SJCRH30 (cell line): Measurements from ENCODE around the gene CASP7. TPM values are rescaled to one million over a fixed set of nuclear protein-coding genes. Genes with fewer than 3 reads are reported as not detected.
A peak's percentile ranks its signal among the peaks of the same experiment; 100 is the strongest.

ENCODE experiments used
- DNase-seq, 2 experiments: peaks; one replicate each; pipeline ENCODE4 v3.0.0-alpha.2; 2015 to 2020
- H3K27ac ChIP-seq: fragments of 250-450 bp; sonication (Bioruptor Pico); 2 replicates; pipeline ENCODE4 v1.5.1; 2020; ENCODE audit warnings: mild to moderate bottlenecking, moderate library complexity
- H3K27me3 ChIP-seq: fragments of 250-450 bp; sonication (Bioruptor Pico); 2 replicates; pipeline ENCODE4 v1.5.1; 2020; ENCODE audit warnings: mild to moderate bottlenecking, moderate library complexity
- H3K36me3 ChIP-seq: fragments of 250-450 bp; sonication (Bioruptor Pico); 2 replicates; pipeline ENCODE4 v1.5.1; 2020; ENCODE audit warnings: mild to moderate bottlenecking, moderate library complexity
- H3K4me1 ChIP-seq: fragments of 250-450 bp; sonication (Bioruptor Pico); 2 replicates; pipeline ENCODE4 v1.5.1; 2020; ENCODE audit warnings: mild to moderate bottlenecking, moderate library complexity
- H3K4me3 ChIP-seq: fragments of 250-450 bp; sonication (Bioruptor Pico); 2 replicates; pipeline ENCODE4 v1.5.1; 2020; ENCODE audit warnings: mild to moderate bottlenecking, moderate library complexity
- H3K9me3 ChIP-seq: fragments of 250-450 bp; sonication (Bioruptor Pico); replicated peaks from 2 replicates; pipeline ENCODE4 v1.5.1; 2020; ENCODE audit warnings: mild to moderate bottlenecking, moderate library complexity
- total RNA-seq: library from RNA; depleted of rRNA; stranded (reverse); fragments of >200 nt; shearing (Covaris generic); gene quantifications from 2 replicates; pipeline ENCODE4 v1.2.3, GENCODE V29; 2014

CASP7 gene
- total RNA-seq, 1 experiment from 2014 or later = 38.1 TPM

DNA sequence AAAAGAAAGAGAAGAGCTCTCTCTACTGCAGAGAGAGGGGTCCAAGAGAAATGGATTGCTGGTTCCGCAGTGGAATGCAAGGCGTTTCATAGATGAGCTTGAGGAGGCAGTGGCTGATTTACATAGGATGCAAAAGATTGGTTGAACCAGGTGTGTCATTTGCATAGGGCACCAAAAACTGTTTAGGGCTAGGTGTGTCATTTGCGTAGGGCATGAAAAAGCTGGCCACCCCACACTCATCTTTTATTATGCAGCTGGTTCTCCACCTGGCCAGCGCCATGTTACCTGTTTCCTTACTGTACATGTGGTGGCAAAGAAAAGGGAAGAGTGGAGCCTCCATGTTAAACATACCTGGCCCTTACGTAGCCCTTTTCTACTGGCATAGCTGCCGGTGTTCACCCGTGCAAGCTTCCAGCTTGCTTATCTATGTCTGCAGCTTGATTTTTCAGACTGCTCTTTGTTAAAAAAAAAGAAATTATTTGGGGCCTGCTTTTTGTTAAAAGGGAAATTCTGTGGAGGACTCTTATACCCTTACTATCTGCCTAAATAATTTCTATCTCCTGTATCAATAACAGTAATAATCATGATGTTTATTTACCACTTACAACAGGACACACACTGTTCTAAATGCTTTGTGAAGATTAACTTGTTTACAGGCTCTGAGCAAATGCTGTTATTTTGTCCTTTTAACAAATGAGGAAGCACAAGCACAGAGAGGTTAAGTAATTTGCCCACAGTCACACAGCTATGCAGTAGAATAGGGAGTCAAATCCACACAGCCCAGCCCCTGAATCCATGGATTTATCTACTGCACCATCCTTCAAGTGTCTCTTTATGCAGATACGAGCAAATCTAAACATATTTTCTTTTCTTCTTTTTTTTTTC lies 33.3 kb downstream of the CASP7 start:
- Histone ChIP-seq H3K4me1 (peaks cover 28% of the 10 kb centered on the region), H3K36me3 (peaks cover 13% of the 10 kb centered on the region; the same call in 1 of the 2 replicates), H3K9me3 (no peaks in the 10 kb centered on the region), H3K4me3 (no peak overlapping the region), H3K27ac (no peak overlapping the region), H3K27me3 (no peaks in the 10 kb centered on the region)
- no peak for DNase-seq

DNA sequence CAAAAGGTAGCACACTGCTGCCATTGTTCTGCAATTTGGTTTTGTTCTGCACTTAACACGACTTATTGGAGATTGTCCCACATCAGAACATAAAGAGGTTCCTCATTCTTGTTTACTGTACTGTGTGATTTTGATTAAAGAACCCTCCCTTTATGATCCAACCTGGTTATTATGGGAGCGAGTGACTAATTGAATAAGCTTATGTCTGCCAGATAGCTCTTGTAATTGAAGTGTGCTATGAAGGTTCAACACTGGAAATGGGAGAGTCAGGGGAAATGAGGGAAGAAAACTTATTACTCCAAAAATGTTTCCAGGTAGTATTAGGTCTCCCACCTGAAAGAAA lies 33.9 kb downstream of the CASP7 start:
- Histone ChIP-seq H3K9me3 (no peaks in the 10 kb centered on the region), H3K4me3 (no peak overlapping the region), H3K36me3 (peaks cover 13% of the 10 kb centered on the region; the same call in 1 of the 2 replicates), H3K4me1 (peaks cover 28% of the 10 kb centered on the region), H3K27ac (no peak overlapping the region), H3K27me3 (no peaks in the 10 kb centered on the region)
- DNase-seq = no peak

DNA sequence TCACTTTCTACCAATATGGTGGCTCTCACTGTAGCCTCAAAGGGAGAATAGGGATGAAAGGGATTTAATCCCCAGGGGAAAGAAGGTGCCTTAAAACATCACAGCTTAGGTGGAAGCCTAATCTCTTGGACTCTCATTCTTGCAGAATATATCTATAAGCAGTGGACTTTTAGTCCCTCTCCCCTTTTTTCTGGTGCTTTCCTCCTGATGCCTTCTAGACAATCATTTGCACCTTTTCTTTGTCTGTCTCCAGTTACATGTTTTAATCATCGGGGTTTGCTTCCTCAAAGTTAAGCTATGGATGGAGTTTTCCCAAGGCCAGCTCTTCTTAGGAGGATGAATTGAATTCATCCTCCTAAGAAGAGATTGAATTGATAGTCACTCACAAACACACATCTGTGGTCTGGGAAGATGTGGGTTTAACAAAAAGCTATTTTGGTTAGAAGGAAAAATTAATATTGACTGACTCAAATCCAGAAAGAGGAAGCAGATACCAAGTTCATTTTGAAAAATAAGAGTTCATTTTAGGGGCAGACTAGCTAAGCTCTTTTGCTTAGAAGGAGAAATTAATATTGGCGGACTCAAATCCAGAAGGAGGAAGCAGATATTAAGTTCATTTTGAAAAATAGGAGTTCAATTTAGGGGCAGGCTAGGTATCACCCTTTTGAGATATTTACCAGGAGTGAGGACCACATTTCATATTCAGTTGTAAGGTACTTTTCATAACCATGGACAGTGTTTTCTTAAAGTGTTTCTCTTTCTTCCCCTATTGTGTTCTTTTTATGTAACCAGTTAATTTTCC lies 36.6 kb downstream of the CASP7 start:
- H3K9me3 ChIP-seq = no peaks in the 10 kb centered on the region
- H3K36me3 ChIP-seq = peaks cover 11% of the 10 kb centered on the region; the same call in 1 of the 2 replicates
- no peak overlapping the region for H3K27ac ChIP-seq
- no peak overlapping the region for H3K4me3 ChIP-seq
- H3K27me3 ChIP-seq = no peaks in the 10 kb centered on the region
- DNase-seq = no peak
- H3K4me1 ChIP-seq = peaks cover 5% of the 10 kb centered on the region; the same call in 1 of the 2 replicates

DNA sequence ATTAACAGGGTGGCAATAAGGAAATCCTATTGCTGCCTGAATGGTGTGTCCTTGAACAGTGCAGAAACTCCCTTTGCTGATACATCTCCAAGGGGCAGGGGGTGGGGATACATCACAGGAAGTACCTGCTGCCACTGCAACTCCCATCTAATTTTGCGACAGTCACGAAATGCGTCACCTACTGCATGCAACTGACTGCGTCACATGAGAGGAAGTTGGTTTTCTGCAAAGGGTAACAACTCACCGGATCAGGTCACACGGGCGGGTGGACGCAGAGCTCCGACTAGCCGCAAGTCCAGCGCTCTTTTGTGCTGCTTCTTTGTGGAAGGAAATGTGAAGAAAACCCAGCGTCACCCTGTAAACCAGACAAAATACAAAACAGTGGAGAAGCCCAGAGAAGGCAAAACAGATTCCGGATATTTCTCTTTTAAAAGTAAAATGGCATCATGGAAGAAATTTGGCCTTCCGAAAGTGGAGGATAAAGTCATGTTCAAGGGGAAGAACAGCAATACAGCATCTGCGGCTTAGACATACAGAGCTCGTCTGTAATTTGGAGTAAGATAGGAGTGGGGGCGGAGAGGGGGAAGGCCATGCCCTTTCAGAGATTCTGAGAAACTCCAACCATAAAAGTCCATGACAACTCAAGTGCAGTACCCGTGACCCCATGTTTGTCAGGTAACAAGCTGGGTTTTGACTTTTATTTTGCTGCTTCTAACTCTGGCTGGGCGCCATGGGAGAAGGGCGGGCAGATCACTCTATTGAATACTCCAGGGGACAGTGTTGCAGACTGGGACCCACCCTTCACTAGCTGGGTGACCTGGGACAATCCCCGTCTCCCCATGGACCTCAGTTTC lies 39.5 kb downstream of the CASP7 start:
- peaks cover 24% of the 10 kb centered on the region; the same call in 1 of the 2 replicates for H3K36me3 ChIP-seq
- H3K27me3 ChIP-seq = no peaks in the 10 kb centered on the region
- DNase-seq = no peak

GRCh38 chr10:113720386-113720785 lies 40.7 kb downstream of the CASP7 start:
- H3K4me3 ChIP-seq = no peak overlapping the region
- DNase-seq = no peak
- peaks cover 36% of the 10 kb centered on the region; the same call in 1 of the 2 replicates for H3K36me3 ChIP-seq
- H3K27ac ChIP-seq = no peak overlapping the region
- no peaks in the 10 kb centered on the region for H3K9me3 ChIP-seq
- H3K4me1 ChIP-seq = no peaks in the 10 kb centered on the region
- no peaks in the 10 kb centered on the region for H3K27me3 ChIP-seq

More for the DNA sequence above, 39.5 kb downstream of the CASP7 start:
- Histone ChIP-seq H3K27ac (no peak overlapping the region), H3K4me1 (no peaks in the 10 kb centered on the region), H3K4me3 (no peak overlapping the region), H3K9me3 (no peaks in the 10 kb centered on the region)

- DNase-seq = no peak
- Histone ChIP-seq H3K4me3 (no peak overlapping the region), H3K36me3 (peaks cover 9% of the 10 kb centered on the region; the same call in 1 of the 2 replicates), H3K9me3 (no peaks in the 10 kb centered on the region), H3K27me3 (no peaks in the 10 kb centered on the region), H3K4me1 (peaks cover 5% of the 10 kb centered on the region; the same call in 1 of the 2 replicates), H3K27ac (no peak overlapping the region)
These were observed 52.6 kb downstream of the CASP7 start for GRCh38 chr10:113732160-113732881.

DNA sequence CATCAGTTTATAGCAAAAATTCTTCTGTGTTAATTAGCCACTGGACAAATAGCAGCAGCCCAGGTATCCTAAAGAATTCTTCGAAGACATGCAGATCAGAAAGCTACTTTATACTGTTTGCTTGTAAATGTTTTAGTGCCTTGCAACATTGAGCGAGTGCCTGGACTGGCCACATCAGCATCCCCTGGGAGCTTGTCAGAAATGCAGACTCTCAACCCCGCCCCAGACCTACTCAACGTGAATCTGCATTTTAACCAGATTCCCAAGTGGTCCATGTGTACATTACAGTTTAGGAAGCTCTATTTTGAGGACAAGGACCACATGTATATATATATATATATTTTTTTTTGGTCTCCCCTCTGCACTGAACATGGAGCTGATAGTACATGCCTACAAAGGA lies 53.3 kb downstream of the CASP7 start:
- DNase-seq = no peak
- Histone ChIP-seq H3K4me1 (peaks cover 5% of the 10 kb centered on the region; the same call in 1 of the 2 replicates), H3K9me3 (no peaks in the 10 kb centered on the region), H3K27ac (no peak overlapping the region), H3K27me3 (no peaks in the 10 kb centered on the region), H3K4me3 (no peak overlapping the region), H3K36me3 (peaks cover 7% of the 10 kb centered on the region; the same call in 1 of the 2 replicates)

GRCh38 chr10:113733635-113734034 lies 53.9 kb downstream of the CASP7 start:
- Histone ChIP-seq H3K9me3 (no peaks in the 10 kb centered on the region), H3K27me3 (no peaks in the 10 kb centered on the region), H3K27ac (no peak overlapping the region), H3K36me3 (peaks cover 4% of the 10 kb centered on the region; the same call in 1 of the 2 replicates), H3K4me3 (no peak overlapping the region), H3K4me1 (peaks cover 5% of the 10 kb centered on the region; the same call in 1 of the 2 replicates)
- DNase-seq = no peak

GRCh38 chr10:113735913-113736312 lies 56.2 kb downstream of the CASP7 start:
- H3K27ac ChIP-seq = no peak overlapping the region
- H3K36me3 ChIP-seq = no peaks in the 10 kb centered on the region
- DNase-seq = peak in 1 of 2 experiments; percentile 10
- H3K4me3 ChIP-seq = no peak overlapping the region
- peaks cover 5% of the 10 kb centered on the region; the same call in 1 of the 2 replicates for H3K4me1 ChIP-seq
- H3K27me3 ChIP-seq = no peaks in the 10 kb centered on the region
- H3K9me3 ChIP-seq = no peaks in the 10 kb centered on the region

DNA sequence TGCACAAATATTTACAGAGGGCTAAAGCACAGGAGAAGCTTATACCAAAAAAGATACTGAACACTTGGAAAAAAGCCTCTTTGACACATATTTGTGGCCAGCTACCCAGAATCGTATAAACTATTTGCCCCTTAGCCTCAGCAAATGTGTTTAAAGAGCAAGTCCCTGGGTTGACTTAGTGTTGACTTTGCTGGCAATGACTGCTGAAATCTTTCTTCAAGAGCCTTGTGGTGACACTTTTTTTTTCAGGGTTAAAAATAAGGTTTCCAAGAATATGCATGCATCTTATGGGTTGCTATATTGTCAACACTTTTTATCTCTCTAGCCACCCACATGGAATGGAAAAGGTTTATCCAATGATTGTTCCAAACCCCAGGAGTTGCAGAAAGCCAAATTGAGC lies 56.9 kb downstream of the CASP7 start:
- peaks cover 5% of the 10 kb centered on the region; the same call in 1 of the 2 replicates for H3K4me1 ChIP-seq
- H3K36me3 ChIP-seq = no peaks in the 10 kb centered on the region
- H3K27me3 ChIP-seq = no peaks in the 10 kb centered on the region
- H3K4me3 ChIP-seq = no peak overlapping the region
- peak in 1 of 2 experiments; percentile 19 for DNase-seq
- no peak overlapping the region for H3K27ac ChIP-seq
- H3K9me3 ChIP-seq = no peaks in the 10 kb centered on the region

DNA sequence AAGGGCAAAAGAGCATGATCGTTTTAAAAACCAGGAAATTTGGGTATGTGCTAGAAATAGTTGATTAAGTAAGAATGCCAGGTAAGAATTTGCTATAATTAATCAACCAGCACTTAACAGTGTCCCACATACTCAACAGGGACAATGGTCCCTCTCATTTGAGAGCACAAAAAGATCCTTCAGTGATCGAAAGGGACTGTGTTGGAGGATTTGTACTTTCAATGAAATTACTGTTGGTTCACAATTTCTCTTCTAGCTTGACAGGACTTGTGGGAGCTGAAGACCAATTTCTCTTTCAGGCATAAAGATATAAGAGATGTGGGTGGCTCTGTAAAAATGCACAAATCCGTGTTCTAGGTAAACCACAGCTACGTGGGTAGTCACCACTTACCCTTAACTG lies 59.3 kb downstream of the CASP7 start:
- Histone ChIP-seq H3K4me3 (no peak overlapping the region), H3K4me1 (peaks cover 5% of the 10 kb centered on the region; the same call in 1 of the 2 replicates), H3K27ac (no peak overlapping the region)

DNA sequence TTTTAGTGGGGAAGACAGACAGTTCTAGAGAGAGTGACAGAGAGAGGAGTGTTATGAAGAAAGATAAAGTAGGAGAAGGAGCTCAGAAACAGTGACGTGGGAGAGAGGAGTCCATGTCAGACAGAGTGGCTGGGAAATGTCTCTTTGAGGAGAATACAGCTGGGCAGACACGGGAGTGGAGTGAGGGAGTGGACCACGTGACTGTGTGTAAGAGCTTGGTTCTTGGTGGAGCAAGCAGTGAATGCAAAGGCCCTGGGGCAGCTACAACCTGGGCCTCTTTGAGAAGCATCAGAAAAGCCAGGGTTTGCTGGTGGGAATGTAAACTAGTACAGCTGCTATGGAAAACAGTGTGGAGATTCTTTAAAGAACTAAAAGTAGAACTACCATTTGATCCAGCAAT lies 59.9 kb downstream of the CASP7 start:
- Histone ChIP-seq H3K27ac (no peak overlapping the region), H3K36me3 (no peaks in the 10 kb centered on the region), H3K4me1 (peaks cover 5% of the 10 kb centered on the region; the same call in 1 of the 2 replicates), H3K4me3 (no peak overlapping the region), H3K9me3 (0 out of 2 replicates have a peak, but pooled peaks cover 4% of the 10 kb centered on the region), H3K27me3 (no peaks in the 10 kb centered on the region)
- DNase-seq = no peak

More for the DNA sequence above, 59.3 kb downstream of the CASP7 start:
- Histone ChIP-seq H3K9me3 (0 out of 2 replicates have a peak, but pooled peaks cover 4% of the 10 kb centered on the region), H3K27me3 (no peaks in the 10 kb centered on the region), H3K36me3 (no peaks in the 10 kb centered on the region)
- no peak for DNase-seq

- Histone ChIP-seq H3K27me3 (no peaks in the 10 kb centered on the region), H3K4me3 (no peak overlapping the region), H3K9me3 (0 out of 2 replicates have a peak, but pooled peaks cover 4% of the 10 kb centered on the region), H3K4me1 (peaks cover 5% of the 10 kb centered on the region; the same call in 1 of the 2 replicates), H3K27ac (no peak overlapping the region), H3K36me3 (no peaks in the 10 kb centered on the region)
- no peak for DNase-seq
These were observed 61.1 kb downstream of the CASP7 start for GRCh38 chr10:113740850-113741249.
